Chondrocyte (in vitro differentiated cells): ENCODE measurements around the gene SRGAP1. TPM values are rescaled to one million over a fixed set of nuclear protein-coding genes. Genes with fewer than 3 reads are reported as not detected.
"Not testable (repeated sequence)": the region's sequence is repeated elsewhere in the genome, so short reads cannot be mapped to it uniquely, and the experiment has no call there.

Experiments used
- DNase-seq: peaks from one replicate; pipeline ENCODE4 v3.0.0; 2021; ENCODE audit warnings: mixed read lengths, low spot score
- H3K27ac Mint-ChIP-seq: one replicate; pipeline ENCODE4 v1.8.0; 2021; ENCODE audit warnings: mild to moderate bottlenecking, moderate library complexity, mixed read lengths; ENCODE audit not compliant: unreplicated experiment
- H3K27me3 Mint-ChIP-seq: 2 replicates; pipeline ENCODE4 v1.8.0; 2021; ENCODE audit warnings: low read depth, mixed read lengths
- H3K36me3 Mint-ChIP-seq: 2 replicates; pipeline ENCODE4 v1.8.0; 2021; ENCODE audit warnings: low read depth, mixed read lengths
- H3K4me1 Mint-ChIP-seq: 2 replicates; pipeline ENCODE4 v1.8.0; 2021; ENCODE audit warnings: low read depth, mild to moderate bottlenecking, mixed read lengths
- H3K4me3 Mint-ChIP-seq: one replicate; pipeline ENCODE4 v1.8.0; 2021; ENCODE audit warnings: mild to moderate bottlenecking, moderate library complexity, mixed read lengths; ENCODE audit not compliant: unreplicated experiment
- H3K9me3 Mint-ChIP-seq: 2 replicates; pipeline ENCODE4 v1.8.0; 2021; ENCODE audit warnings: low read depth, mixed read lengths
- total RNA-seq: library from RNA; stranded (reverse); gene quantifications from 3 replicates; pipeline ENCODE4 v1.2.1, GENCODE V29; 2021
- TF ChIP-seq, protein P1 (sequence below): fragments of 200-600 bp; sonication (generic); IDR thresholded peaks from 2 replicates; pipeline ENCODE4 v1.5.0; 2021; ENCODE audit warnings: antibody characterized with exemption, mild to moderate bottlenecking, moderate library complexity

SRGAP1 gene
- total RNA-seq, 1 donor from 2014 or later = 13.2 TPM

DNA sequence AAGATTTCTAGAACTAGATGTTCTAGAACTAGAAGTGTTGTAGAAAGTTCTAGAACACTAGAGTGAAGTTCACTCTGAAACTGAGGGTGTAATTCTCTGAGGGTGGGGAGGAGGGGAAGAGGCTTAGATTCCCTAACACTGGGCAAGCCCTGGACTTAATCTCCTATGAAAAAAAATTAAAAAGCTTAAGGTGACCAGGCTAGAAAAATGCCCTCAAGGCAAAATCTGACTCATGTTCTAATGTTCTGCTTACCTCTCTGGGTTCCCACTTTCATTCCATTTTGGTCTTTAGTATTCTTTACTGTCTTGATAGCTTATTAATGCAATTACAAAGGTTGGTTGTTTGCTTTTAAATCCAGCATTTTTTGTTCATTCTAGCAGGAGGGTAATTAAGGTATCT lies 276.1 kb downstream of the SRGAP1 start:
- no peak for DNase-seq
- Mint-ChIP-seq H3K4me3 (no peak overlapping the region), H3K4me1 (peaks cover 7% of the 10 kb centered on the region), H3K9me3 (no peaks in the 10 kb centered on the region), H3K27me3 (no peaks in the 10 kb centered on the region), H3K27ac (no peak overlapping the region), H3K36me3 (peaks cover 18% of the 10 kb centered on the region)
- TF ChIP-seq, protein P1, sequence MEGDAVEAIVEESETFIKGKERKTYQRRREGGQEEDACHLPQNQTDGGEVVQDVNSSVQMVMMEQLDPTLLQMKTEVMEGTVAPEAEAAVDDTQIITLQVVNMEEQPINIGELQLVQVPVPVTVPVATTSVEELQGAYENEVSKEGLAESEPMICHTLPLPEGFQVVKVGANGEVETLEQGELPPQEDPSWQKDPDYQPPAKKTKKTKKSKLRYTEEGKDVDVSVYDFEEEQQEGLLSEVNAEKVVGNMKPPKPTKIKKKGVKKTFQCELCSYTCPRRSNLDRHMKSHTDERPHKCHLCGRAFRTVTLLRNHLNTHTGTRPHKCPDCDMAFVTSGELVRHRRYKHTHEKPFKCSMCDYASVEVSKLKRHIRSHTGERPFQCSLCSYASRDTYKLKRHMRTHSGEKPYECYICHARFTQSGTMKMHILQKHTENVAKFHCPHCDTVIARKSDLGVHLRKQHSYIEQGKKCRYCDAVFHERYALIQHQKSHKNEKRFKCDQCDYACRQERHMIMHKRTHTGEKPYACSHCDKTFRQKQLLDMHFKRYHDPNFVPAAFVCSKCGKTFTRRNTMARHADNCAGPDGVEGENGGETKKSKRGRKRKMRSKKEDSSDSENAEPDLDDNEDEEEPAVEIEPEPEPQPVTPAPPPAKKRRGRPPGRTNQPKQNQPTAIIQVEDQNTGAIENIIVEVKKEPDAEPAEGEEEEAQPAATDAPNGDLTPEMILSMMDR = no peak

- not testable (repeated sequence) for H3K9me3 Mint-ChIP-seq, H3K27me3 Mint-ChIP-seq, DNase-seq, H3K27ac Mint-ChIP-seq, H3K4me3 Mint-ChIP-seq, H3K4me1 Mint-ChIP-seq
- H3K36me3 Mint-ChIP-seq = peaks cover 16% of the 10 kb centered on the region
Observed at GRCh38 chr12:64121086-64121485, 276.6 kb downstream of the SRGAP1 start.

GRCh38 chr12:64122154-64122553 lies 277.7 kb downstream of the SRGAP1 start:
- Mint-ChIP-seq H3K9me3 (no peaks in the 10 kb centered on the region), H3K27me3 (no peaks in the 10 kb centered on the region), H3K4me3 (no peak overlapping the region)

GRCh38 chr12:64122995-64123394 lies 278.5 kb downstream of the SRGAP1 start:
- H3K27ac Mint-ChIP-seq = no peak overlapping the region
- no peak overlapping the region for H3K4me3 Mint-ChIP-seq
- peaks cover 8% of the 10 kb centered on the region for H3K36me3 Mint-ChIP-seq
- peaks cover 5% of the 10 kb centered on the region for H3K4me1 Mint-ChIP-seq
- no peaks in the 10 kb centered on the region for H3K27me3 Mint-ChIP-seq
- TF ChIP-seq, protein P1 = no peak
- H3K9me3 Mint-ChIP-seq = no peaks in the 10 kb centered on the region
- DNase-seq = no peak

More at GRCh38 chr12:64122154-64122553, 277.7 kb downstream of the SRGAP1 start:
- no peak overlapping the region for H3K27ac Mint-ChIP-seq
- DNase-seq = no peak
- H3K4me1 Mint-ChIP-seq = peaks cover 7% of the 10 kb centered on the region
- peaks cover 9% of the 10 kb centered on the region for H3K36me3 Mint-ChIP-seq
- TF ChIP-seq, protein P1 = no peak

DNA sequence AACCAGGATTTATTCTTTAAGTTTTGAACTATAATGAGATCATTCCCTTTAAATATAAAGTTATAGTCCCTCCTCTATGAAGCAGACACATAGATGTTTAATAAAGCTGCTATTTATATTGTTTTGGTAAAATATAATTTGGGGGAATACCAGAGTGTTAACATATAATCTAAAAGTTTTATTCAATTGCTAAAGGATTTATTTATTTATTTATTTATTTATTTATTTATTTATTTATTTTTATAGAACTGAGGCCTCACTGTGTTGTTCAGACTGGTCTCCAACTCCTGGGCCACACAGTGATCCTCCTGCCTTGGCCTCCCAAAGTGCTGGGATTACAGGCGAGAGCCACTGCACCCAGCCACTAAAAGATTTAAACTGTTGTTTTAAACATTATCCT lies 278.9 kb downstream of the SRGAP1 start:
- TF ChIP-seq, protein P1 = no peak
- DNase-seq = no peak
- peaks cover 11% of the 10 kb centered on the region for H3K36me3 Mint-ChIP-seq
- peaks cover 4% of the 10 kb centered on the region for H3K4me1 Mint-ChIP-seq
- H3K4me3 Mint-ChIP-seq = no peak overlapping the region
- no peak overlapping the region for H3K27ac Mint-ChIP-seq
- no peaks in the 10 kb centered on the region for H3K27me3 Mint-ChIP-seq
- no peaks in the 10 kb centered on the region for H3K9me3 Mint-ChIP-seq

DNA sequence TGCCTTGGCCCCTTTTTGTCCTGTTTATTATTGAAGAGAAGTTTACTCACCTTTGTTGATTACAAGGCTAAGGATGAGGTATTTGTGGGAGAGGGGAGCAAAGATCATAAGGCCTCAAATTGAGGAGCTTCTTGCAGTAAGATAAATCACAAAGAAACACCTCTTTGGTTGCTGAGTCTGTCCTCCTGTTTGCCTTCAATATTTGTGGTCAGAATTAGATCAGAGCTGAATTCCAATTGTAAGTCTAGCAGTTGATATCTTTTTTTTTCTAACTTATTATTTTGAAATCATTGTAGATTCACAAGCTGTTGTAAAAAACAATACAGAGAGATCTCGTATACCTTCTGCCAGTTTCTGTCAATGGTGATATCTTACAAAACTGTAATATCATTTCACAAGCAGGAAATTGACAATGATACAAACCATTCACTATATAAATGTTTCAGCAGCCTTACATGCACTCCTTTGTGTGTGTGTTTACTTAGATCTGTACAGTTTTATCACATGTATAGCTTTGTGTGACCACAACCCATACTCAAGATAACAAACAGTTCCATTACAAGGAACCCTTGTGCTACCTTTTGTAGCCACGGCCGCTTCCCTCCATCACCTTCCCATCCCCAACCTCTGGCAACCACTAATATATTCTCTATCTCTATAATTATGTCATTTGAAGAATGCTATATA lies 280.2 kb downstream of the SRGAP1 start:
- no peak for DNase-seq
- Mint-ChIP-seq H3K4me3 (no peak overlapping the region), H3K27me3 (no peaks in the 10 kb centered on the region), H3K36me3 (peaks cover 18% of the 10 kb centered on the region), H3K9me3 (no peaks in the 10 kb centered on the region), H3K27ac (no peak overlapping the region), H3K4me1 (peaks cover 4% of the 10 kb centered on the region)
- TF ChIP-seq, protein P1 = no peak
